ENCODE data around the gene MAPK8IP2.

Gene MAPK8IP2

GRCh38 chr22:50556703-50557102, 43.9 kb upstream of the MAPK8IP2 start:
- Histone ChIP-seq H3K27ac (ENCODE audit: low read depth, low read length) (no peak overlapping the region), H3K9me2 (replicated peaks; ENCODE audit: insufficient read depth, low read length) (no peaks in the 10 kb centered on the region), H3K4me3 (ENCODE audit: insufficient read depth, low read length, poor library complexity, severe bottlenecking) (no peak overlapping the region), H3K9me3 (ENCODE audit: insufficient read depth, low read length) (no peaks in the 10 kb centered on the region), H4K20me1 (ENCODE audit: low read depth, low read length) (no peaks in the 10 kb centered on the region), H3K79me2 (ENCODE audit: insufficient read depth, low read length) (no peaks in the 10 kb centered on the region), H3F3A (ENCODE audit: insufficient read depth) (no peaks in the 10 kb centered on the region), H3K36me3 (ENCODE audit: low read length) (no peaks in the 10 kb centered on the region), H3K4me2 (ENCODE audit: low read depth, low read length, poor library complexity, severe bottlenecking) (no peak overlapping the region), H2AFZ (ENCODE audit: low read depth, low read length, severe bottlenecking) (no peak overlapping the region), H3K27me3 (ENCODE audit: low read length) (no peaks in the 10 kb centered on the region), H3K9ac (ENCODE audit: low read length) (no peak overlapping the region)
- no peak for TF ChIP-seq CTCF (IDR thresholded peaks at IDR 0.05; ENCODE audit: insufficient read depth, low read length, poor library complexity, severe bottlenecking)
- no peak for TF ChIP-seq EZH2phosphoT487 (conservative IDR thresholded peaks at IDR 0.05; ENCODE audit: low read length)

GRCh38 chr22:50560034-50560433, 40.6 kb upstream of the MAPK8IP2 start:
- no peak overlapping the region for H3K9ac ChIP-seq (ENCODE audit: low read length)
- H3K36me3 ChIP-seq (ENCODE audit: low read length): no peaks in the 10 kb centered on the region
- no peaks in the 10 kb centered on the region for H4K20me1 ChIP-seq (ENCODE audit: low read depth, low read length)
- H3K27me3 ChIP-seq (ENCODE audit: low read length): no peaks in the 10 kb centered on the region
- no peaks in the 10 kb centered on the region for H3K9me3 ChIP-seq (ENCODE audit: insufficient read depth, low read length)
- H3K79me2 ChIP-seq (ENCODE audit: insufficient read depth, low read length): no peaks in the 10 kb centered on the region
- no peak overlapping the region for H3K27ac ChIP-seq (ENCODE audit: low read depth, low read length)
- no peak overlapping the region for H3K4me2 ChIP-seq (ENCODE audit: low read depth, low read length, poor library complexity, severe bottlenecking)
- H3F3A ChIP-seq (ENCODE audit: insufficient read depth): no peaks in the 10 kb centered on the region
- no peak for TF ChIP-seq EZH2phosphoT487 (conservative IDR thresholded peaks at IDR 0.05; ENCODE audit: low read length)
- no peak overlapping the region for H3K4me3 ChIP-seq (ENCODE audit: insufficient read depth, low read length, poor library complexity, severe bottlenecking)
- H2AFZ ChIP-seq (ENCODE audit: low read depth, low read length, severe bottlenecking): no peak overlapping the region
- no peaks in the 10 kb centered on the region for H3K9me2 ChIP-seq (replicated peaks; ENCODE audit: insufficient read depth, low read length)

- Histone ChIP-seq H3K9me3 (ENCODE audit: insufficient read depth, low read length) (no peaks in the 10 kb centered on the region), H3K79me2 (ENCODE audit: insufficient read depth, low read length) (no peaks in the 10 kb centered on the region), H3F3A (ENCODE audit: insufficient read depth) (peaks cover 3% of the 10 kb centered on the region; the same call in 1 of the 2 replicates), H3K36me3 (ENCODE audit: low read length) (no peaks in the 10 kb centered on the region), H3K9me2 (replicated peaks; ENCODE audit: insufficient read depth, low read length) (no peaks in the 10 kb centered on the region), H4K20me1 (ENCODE audit: low read depth, low read length) (no peaks in the 10 kb centered on the region), H3K9ac (ENCODE audit: low read length) (no peak overlapping the region), H3K4me2 (ENCODE audit: low read depth, low read length, poor library complexity, severe bottlenecking) (no peak overlapping the region), H2AFZ (ENCODE audit: low read depth, low read length, severe bottlenecking) (no peak overlapping the region), H3K27ac (ENCODE audit: low read depth, low read length) (no peak overlapping the region), H3K27me3 (ENCODE audit: low read length) (no peaks in the 10 kb centered on the region), H3K4me3 (ENCODE audit: insufficient read depth, low read length, poor library complexity, severe bottlenecking) (no peak overlapping the region)
- TF ChIP-seq CTCF (IDR thresholded peaks at IDR 0.05; ENCODE audit: insufficient read depth, low read length, poor library complexity, severe bottlenecking): no peak
- no peak for TF ChIP-seq EZH2phosphoT487 (conservative IDR thresholded peaks at IDR 0.05; ENCODE audit: low read length)
Measured at GRCh38 chr22:50561401-50562358, 38.9 kb upstream of the MAPK8IP2 start.
